Measurements from ENCODE around the gene EN1. TPM values are rescaled to one million over a fixed set of nuclear protein-coding genes. Genes with fewer than 3 reads are reported as not detected.

The EN1 gene
- total and polyA plus RNA-seq, 12 donors, result 0.03 to 0.98 (median 0.39) TPM; not detected in 5

GRCh38 chr2:118808429-118808809 lies 39.0 kb downstream of the EN1 start:
- no peaks in the 10 kb centered on the region for H3K4me1 ChIP-seq (replicated peaks in 1 of 2)
- DNase-seq, result no peak
- no peak for TF ChIP-seq CTCF (IDR thresholded peaks at IDR 0.05)
- TF ChIP-seq POLR2A (IDR thresholded peaks at IDR 0.05), result no peak
- H3K27ac ChIP-seq, result no peak overlapping the region
- WGBS, 4 donors, result 8 to 28% (median 17%) methylated on average over 3 to 16 of the region's 16 CpGs
- peaks cover 16% of the 10 kb centered on the region for H3K27me3 ChIP-seq
- H3K9me3 ChIP-seq (replicated peaks in 1 of 3), result no peaks in the 10 kb centered on the region
- intact Hi-C loops (cut with DNase I), result no loop called here
- no peaks in the 10 kb centered on the region for H3K36me3 ChIP-seq (replicated peaks in 1 of 2)
- H3K4me3 ChIP-seq, result no peak overlapping the region

- Histone ChIP-seq H3K27me3 (peaks cover 16% of the 10 kb centered on the region), H3K4me1 (replicated peaks in 1 of 2) (no peaks in the 10 kb centered on the region), H3K36me3 (replicated peaks in 1 of 2) (no peaks in the 10 kb centered on the region), H3K9me3 (replicated peaks in 1 of 3) (no peaks in the 10 kb centered on the region), H3K4me3 (no peak overlapping the region), H3K27ac (no peak overlapping the region)
- no peak for DNase-seq
- TF ChIP-seq CTCF (IDR thresholded peaks at IDR 0.05) (no peak), POLR2A (IDR thresholded peaks at IDR 0.05) (no peak)
- intact Hi-C loops (cut with DNase I), result no loop called here
- WGBS, 4 donors, result 52 to 63% (median 55%) methylated on average over 13 of the region's 13 CpGs
These were observed 39.6 kb downstream of the EN1 start for GRCh38 chr2:118807668-118808428.

GRCh38 chr2:118806797-118807667 lies 40.4 kb downstream of the EN1 start:
- peaks cover 16% of the 10 kb centered on the region for H3K27me3 ChIP-seq
- WGBS, 4 donors, result 55 to 71% (median 58%) methylated on average over 20 to 23 of the region's 23 CpGs
- TF ChIP-seq CTCF (IDR thresholded peaks at IDR 0.05), result no peak
- TF ChIP-seq POLR2A (IDR thresholded peaks at IDR 0.05), result no peak
- H3K36me3 ChIP-seq (replicated peaks in 1 of 2), result no peaks in the 10 kb centered on the region
- no peak overlapping the region for H3K27ac ChIP-seq
- H3K4me1 ChIP-seq (replicated peaks in 1 of 2), result no peaks in the 10 kb centered on the region
- H3K4me3 ChIP-seq, result no peak overlapping the region
- no peaks in the 10 kb centered on the region for H3K9me3 ChIP-seq (replicated peaks in 1 of 3)
- no peak for DNase-seq
- intact Hi-C loops (cut with DNase I), result no loop called here

- H3K4me1 ChIP-seq (replicated peaks in 1 of 2), result no peaks in the 10 kb centered on the region
- no peak for DNase-seq
- intact Hi-C loops (cut with DNase I), result no loop called here
- H3K4me3 ChIP-seq, result no peak overlapping the region
- no peak for TF ChIP-seq CTCF (IDR thresholded peaks at IDR 0.05)
- TF ChIP-seq POLR2A (IDR thresholded peaks at IDR 0.05), result no peak
- peaks cover 13% of the 10 kb centered on the region for H3K27me3 ChIP-seq
- no peak overlapping the region for H3K27ac ChIP-seq
- no peaks in the 10 kb centered on the region for H3K36me3 ChIP-seq (replicated peaks in 1 of 2)
- no peaks in the 10 kb centered on the region for H3K9me3 ChIP-seq (replicated peaks in 1 of 3)
- WGBS, 4 donors, result 75 to 84% (median 83%) methylated on average over 9 of the region's 9 CpGs
These were observed 42.3 kb downstream of the EN1 start for GRCh38 chr2:118805064-118805690.
